PC-9 (cell line): ENCODE measurements around the gene LCE6A. TPM values are rescaled to one million over a fixed set of nuclear protein-coding genes. Genes with fewer than 3 reads are reported as not detected.

ENCODE experiments used
- BruUV-seq: library from RNA; stranded (reverse); fragments of 400-500 nt; replicated peaks from 2 replicates; lab custom pipeline; 2021; lab: Mats Ljungman, UMichigan
- CTCF ChIA-PET: fragments of 300-600 bp; sonication (Branson Sonifier 250); formaldehyde crosslinking; loops from one replicate; lab custom pipeline; 2022; ENCODE audit warnings: antibody characterized with exemption; lab: Charles Lee
- POLR2A ChIA-PET: fragments of 300-600 bp; sonication (Branson Sonifier 250); formaldehyde crosslinking; loops from one replicate; lab custom pipeline; 2022; ENCODE audit warnings: antibody characterized with exemption; ENCODE audit not compliant: unreplicated experiment; lab: Charles Lee
- DNase-seq, 2 experiments: peaks; one replicate each; pipeline versions ENCODE4 v3.0.0 to v3.0.0-alpha.2; 2015 to 2022; ENCODE audit warnings: mixed read lengths in 1 of 2
- H2AFZ ChIP-seq: fragments of 200-600 bp; sonication (generic); 2 replicates; pipeline ENCODE4 v1.8.1; 2017; ENCODE audit warnings: antibody characterized with exemption
- H3F3A ChIP-seq: fragments of 200-600 bp; sonication (generic); 2 replicates; pipeline ENCODE4 v1.8.1; 2017; ENCODE audit warnings: antibody characterized with exemption, mild to moderate bottlenecking, low read depth; ENCODE audit not compliant: insufficient read depth
- H3K27ac ChIP-seq: fragments of 200-600 bp; sonication (generic); 2 replicates; pipeline ENCODE4 v1.6.1; 2016; ENCODE audit warnings: mixed run types
- H3K27me3 ChIP-seq: fragments of 200-600 bp; sonication (generic); 2 replicates; pipeline ENCODE4 v1.6.1; 2016; ENCODE audit warnings: low read depth, mixed run types; ENCODE audit not compliant: insufficient read depth
- H3K36me3 ChIP-seq: fragments of 200-600 bp; sonication (generic); 2 replicates; pipeline ENCODE4 v1.6.1; 2016; ENCODE audit warnings: low read depth, mixed run types
- H3K4me1 ChIP-seq: fragments of 200-600 bp; sonication (generic); replicated peaks from 2 replicates; pipeline ENCODE4 v1.6.1; 2016; ENCODE audit warnings: mixed run types; ENCODE audit not compliant: insufficient read depth
- H3K4me2 ChIP-seq: fragments of 200-600 bp; sonication (generic); 2 replicates; pipeline ENCODE4 v1.6.1; 2017; ENCODE audit warnings: mixed run types
- H3K4me3 ChIP-seq: fragments of 200-600 bp; sonication (generic); 2 replicates; pipeline ENCODE4 v1.6.1; 2016; ENCODE audit warnings: mixed run types
- H3K79me2 ChIP-seq: fragments of 200-600 bp; sonication (generic); 2 replicates; pipeline ENCODE4 v1.6.1; 2017; ENCODE audit warnings: low read depth, mixed run types
- H3K9me2 ChIP-seq: fragments of 200-600 bp; sonication (generic); 2 replicates; pipeline ENCODE4 v1.8.1; 2017; ENCODE audit warnings: mild to moderate bottlenecking; ENCODE audit not compliant: insufficient read depth
- H3K9me3 ChIP-seq: fragments of 200-600 bp; sonication (generic); 2 replicates; pipeline ENCODE4 v1.8.1; 2016; ENCODE audit warnings: low read depth; ENCODE audit not compliant: insufficient read depth
- H4K20me1 ChIP-seq: fragments of 200-600 bp; sonication (generic); 2 replicates; pipeline ENCODE4 v1.8.1; 2017; ENCODE audit not compliant: insufficient read depth
- EZH2 ChIP-seq: fragments of 200-600 bp; sonication (generic); IDR thresholded peaks from 2 replicates; pipeline ENCODE4 v1.8.0; 2017; ENCODE audit warnings: antibody characterized with exemption, low read depth
- intact Hi-C: fragments of 100-400 bp; cut with micrococcal nuclease; formaldehyde crosslinking; loops from one replicate; pipeline ENCODE4 v1.10.0; 2022; ENCODE audit not compliant: unreplicated experiment
- total RNA-seq: library from RNA; stranded (reverse); gene quantifications from 2 replicates; pipeline ENCODE4 v1.2.3, GENCODE V29; 2021
- TF ChIP-seq, protein P1 (sequence below): fragments of 200-600 bp; sonication (generic); conservative IDR thresholded peaks from 2 replicates; pipeline ENCODE4 v1.6.1; 2017; ENCODE audit warnings: mixed run types, antibody characterized with exemption, mild to moderate bottlenecking, moderate library complexity

Gene LCE6A
- total RNA-seq, 1 experiment from 2014 or later, result not detected

DNA sequence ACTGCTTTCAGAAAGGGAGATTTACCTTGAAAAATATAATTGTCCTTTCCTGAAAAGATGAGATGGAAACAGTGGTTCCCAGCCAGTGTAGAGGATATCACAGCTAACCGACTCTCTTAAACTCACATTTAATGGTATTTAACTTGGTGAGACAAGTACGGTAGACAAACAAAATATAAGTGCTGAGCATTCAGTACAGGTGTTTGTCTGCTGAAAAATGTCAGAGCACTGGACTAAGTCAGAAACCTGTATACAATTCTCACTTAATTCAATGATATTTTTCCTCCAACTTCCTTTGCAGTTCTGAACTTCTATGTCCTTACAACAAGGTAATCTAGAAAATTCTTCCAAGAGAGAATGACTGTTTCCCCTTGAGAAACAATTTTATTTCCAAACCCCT, 31.0 kb upstream of the LCE6A start, which contains the start of gene LCE1B:
TSS of gene LCE1B (plus strand) at position 301 of the 400 bp plus-strand sequence. CDS start 476 bp downstream, outside the sequence.
- H3K9me3 ChIP-seq, result no peaks in the 10 kb centered on the region
- ChIA-PET POLR2A (no interaction called here), CTCF (no interaction called here)
- peaks cover 40% of the 10 kb centered on the region for H3K27me3 ChIP-seq
- no peaks in the 10 kb centered on the region for H3K36me3 ChIP-seq
- H3K4me3 ChIP-seq, result no peak within 1 kb of the TSS
- no peaks in the 10 kb centered on the region for H3K79me2 ChIP-seq
- H3K4me2 ChIP-seq, result no peak within 1 kb of the TSS
- H3F3A ChIP-seq, result no peaks in the 10 kb centered on the region
- BruUV-seq, result no TSS peak
- H3K9me2 ChIP-seq, result no peaks in the 10 kb centered on the region
- no peak within 1 kb of the TSS for H3K27ac ChIP-seq
- H3K4me1 ChIP-seq, result no peaks in the 10 kb centered on the region
- no peak for DNase-seq
- TF ChIP-seq, protein P1, sequence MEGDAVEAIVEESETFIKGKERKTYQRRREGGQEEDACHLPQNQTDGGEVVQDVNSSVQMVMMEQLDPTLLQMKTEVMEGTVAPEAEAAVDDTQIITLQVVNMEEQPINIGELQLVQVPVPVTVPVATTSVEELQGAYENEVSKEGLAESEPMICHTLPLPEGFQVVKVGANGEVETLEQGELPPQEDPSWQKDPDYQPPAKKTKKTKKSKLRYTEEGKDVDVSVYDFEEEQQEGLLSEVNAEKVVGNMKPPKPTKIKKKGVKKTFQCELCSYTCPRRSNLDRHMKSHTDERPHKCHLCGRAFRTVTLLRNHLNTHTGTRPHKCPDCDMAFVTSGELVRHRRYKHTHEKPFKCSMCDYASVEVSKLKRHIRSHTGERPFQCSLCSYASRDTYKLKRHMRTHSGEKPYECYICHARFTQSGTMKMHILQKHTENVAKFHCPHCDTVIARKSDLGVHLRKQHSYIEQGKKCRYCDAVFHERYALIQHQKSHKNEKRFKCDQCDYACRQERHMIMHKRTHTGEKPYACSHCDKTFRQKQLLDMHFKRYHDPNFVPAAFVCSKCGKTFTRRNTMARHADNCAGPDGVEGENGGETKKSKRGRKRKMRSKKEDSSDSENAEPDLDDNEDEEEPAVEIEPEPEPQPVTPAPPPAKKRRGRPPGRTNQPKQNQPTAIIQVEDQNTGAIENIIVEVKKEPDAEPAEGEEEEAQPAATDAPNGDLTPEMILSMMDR, result no peak
- no peak for TF ChIP-seq EZH2
- H2AFZ ChIP-seq, result no peak within 1 kb of the TSS
- no peaks in the 10 kb centered on the region for H4K20me1 ChIP-seq
- intact Hi-C loops, result no loop called here

GRCh38 chr1:152817309-152817708, 25.3 kb upstream of the LCE6A start:
- POLR2A ChIA-PET, result no interaction called here
- BruUV-seq, result no TSS peak
- no peak for TF ChIP-seq EZH2
- TF ChIP-seq, protein P1, result no peak
- no peak for DNase-seq
- intact Hi-C loops, result no loop called here
- Histone ChIP-seq H3F3A (no peaks in the 10 kb centered on the region), H3K9me3 (no peaks in the 10 kb centered on the region), H3K4me2 (no peak overlapping the region), H3K36me3 (no peaks in the 10 kb centered on the region), H3K79me2 (no peaks in the 10 kb centered on the region), H2AFZ (no peak overlapping the region), H3K9me2 (no peaks in the 10 kb centered on the region), H3K4me3 (no peak overlapping the region), H3K27ac (no peak overlapping the region), H3K4me1 (no peaks in the 10 kb centered on the region), H4K20me1 (no peaks in the 10 kb centered on the region), H3K27me3 (peaks cover 14% of the 10 kb centered on the region)
- CTCF ChIA-PET, result no interaction called here

DNA sequence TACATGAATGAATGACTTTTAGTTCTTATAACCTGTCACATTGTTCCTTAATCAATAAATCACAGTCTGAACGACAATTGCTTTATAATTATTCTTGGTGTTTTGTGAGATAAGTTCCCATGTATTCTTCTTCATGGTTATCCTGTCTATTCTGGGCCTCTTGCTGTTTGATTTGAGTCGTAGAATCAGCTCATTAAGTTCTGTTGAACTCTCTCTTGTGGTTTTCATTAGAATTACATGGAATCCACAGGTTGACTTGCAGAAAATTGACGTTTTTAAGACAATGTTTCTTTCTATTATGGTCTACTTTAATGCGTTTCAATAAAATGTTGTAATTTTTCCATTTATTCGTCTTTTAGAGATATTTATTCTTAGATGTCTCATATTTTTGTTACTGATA, 19.4 kb upstream of the LCE6A start:
- no peak overlapping the region for H3K4me3 ChIP-seq
- H4K20me1 ChIP-seq, result no peaks in the 10 kb centered on the region
- POLR2A ChIA-PET, result no interaction called here
- H3K27me3 ChIP-seq, result peaks cover 11% of the 10 kb centered on the region
- intact Hi-C loops, result no loop called here
- no peaks in the 10 kb centered on the region for H3F3A ChIP-seq
- TF ChIP-seq EZH2, result no peak
- TF ChIP-seq, protein P1, result no peak
- no peak overlapping the region for H3K4me2 ChIP-seq
- no peaks in the 10 kb centered on the region for H3K4me1 ChIP-seq
- no peaks in the 10 kb centered on the region for H3K36me3 ChIP-seq
- CTCF ChIA-PET, result no interaction called here
- H3K27ac ChIP-seq, result no peak overlapping the region
- no TSS peak for BruUV-seq
- no peaks in the 10 kb centered on the region for H3K9me2 ChIP-seq
- DNase-seq, result no peak
- H2AFZ ChIP-seq, result no peak overlapping the region
- no peaks in the 10 kb centered on the region for H3K79me2 ChIP-seq
- H3K9me3 ChIP-seq, result no peaks in the 10 kb centered on the region
